ENCODE data around the gene HIGD2A.

Gene HIGD2A

DNA sequence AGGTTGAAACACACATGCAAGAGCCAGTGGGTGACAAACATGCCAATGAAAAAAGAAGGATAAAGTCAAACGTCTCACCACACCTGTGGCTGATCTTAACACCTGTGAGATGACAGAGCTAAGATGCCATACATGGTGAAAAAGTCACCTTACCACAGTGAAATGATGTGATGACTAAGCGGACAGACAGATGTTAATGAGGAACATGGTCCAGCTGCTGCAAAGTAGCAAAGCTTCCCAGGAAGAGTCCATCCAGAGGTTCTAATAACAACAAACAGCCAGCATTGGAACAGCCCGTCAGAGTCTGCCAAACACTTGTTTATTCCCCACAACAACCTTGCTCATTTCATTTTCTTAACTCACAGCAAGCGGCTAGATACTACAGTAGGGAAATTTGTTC is 28.9 kb upstream of the HIGD2A start:
- no peaks in the 10 kb centered on the region for H3K4me1 ChIP-seq (ENCODE audit: control insufficient read depth, insufficient read depth, low read length)
- H3K9me3 ChIP-seq (ENCODE audit: control insufficient read depth, insufficient read depth, low read length), result no peaks in the 10 kb centered on the region
- peaks cover 8% of the 10 kb centered on the region for H3K36me3 ChIP-seq (ENCODE audit: control insufficient read depth, insufficient read depth, low read length)
- no peak overlapping the region for H3K9ac ChIP-seq (ENCODE audit: low read depth, low read length)
- H3K27me3 ChIP-seq (ENCODE audit: control insufficient read depth, insufficient read depth, low read length), result peaks cover 26% of the 10 kb centered on the region
- H3K4me3 ChIP-seq (ENCODE audit: low read depth, low read length), result peak overlapping the region; percentile 11

DNA sequence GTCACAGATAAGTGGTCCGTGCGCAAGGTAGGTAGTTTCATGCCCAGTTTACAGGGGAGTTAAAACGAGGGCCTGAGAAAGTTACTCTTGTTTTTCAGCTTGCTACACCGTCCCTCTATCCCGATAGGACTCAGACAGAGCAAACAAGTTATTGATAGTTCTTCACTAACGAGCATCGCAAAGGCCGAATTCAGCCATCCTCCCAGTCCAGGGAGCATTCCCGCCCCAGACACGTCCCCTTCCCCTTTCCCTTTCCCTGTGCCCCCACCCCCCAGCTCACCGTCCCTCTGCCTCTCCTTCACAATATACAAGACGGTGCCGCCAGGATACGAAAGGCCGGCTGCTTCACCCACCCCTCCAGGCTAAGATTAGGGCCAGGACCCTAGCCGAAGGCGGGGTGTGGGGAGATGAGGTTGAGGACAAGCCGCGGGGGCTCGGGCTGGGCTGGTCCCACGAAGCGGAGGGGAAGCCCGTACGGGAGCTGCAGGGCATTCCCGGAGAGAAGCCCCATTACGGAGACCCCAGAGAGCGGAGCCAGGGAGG is 27.6 kb upstream of the HIGD2A start:
- Histone ChIP-seq H3K9me3 (ENCODE audit: control insufficient read depth, insufficient read depth, low read length) (no peaks in the 10 kb centered on the region), H3K4me1 (ENCODE audit: control insufficient read depth, insufficient read depth, low read length) (no peaks in the 10 kb centered on the region), H3K36me3 (ENCODE audit: control insufficient read depth, insufficient read depth, low read length) (peaks cover 8% of the 10 kb centered on the region), H3K27me3 (ENCODE audit: control insufficient read depth, insufficient read depth, low read length) (peaks cover 34% of the 10 kb centered on the region), H3K4me3 (ENCODE audit: low read depth, low read length) (peak overlapping the region; percentile 96), H3K9ac (ENCODE audit: low read depth, low read length) (peak overlapping the region; percentile 90)

DNA sequence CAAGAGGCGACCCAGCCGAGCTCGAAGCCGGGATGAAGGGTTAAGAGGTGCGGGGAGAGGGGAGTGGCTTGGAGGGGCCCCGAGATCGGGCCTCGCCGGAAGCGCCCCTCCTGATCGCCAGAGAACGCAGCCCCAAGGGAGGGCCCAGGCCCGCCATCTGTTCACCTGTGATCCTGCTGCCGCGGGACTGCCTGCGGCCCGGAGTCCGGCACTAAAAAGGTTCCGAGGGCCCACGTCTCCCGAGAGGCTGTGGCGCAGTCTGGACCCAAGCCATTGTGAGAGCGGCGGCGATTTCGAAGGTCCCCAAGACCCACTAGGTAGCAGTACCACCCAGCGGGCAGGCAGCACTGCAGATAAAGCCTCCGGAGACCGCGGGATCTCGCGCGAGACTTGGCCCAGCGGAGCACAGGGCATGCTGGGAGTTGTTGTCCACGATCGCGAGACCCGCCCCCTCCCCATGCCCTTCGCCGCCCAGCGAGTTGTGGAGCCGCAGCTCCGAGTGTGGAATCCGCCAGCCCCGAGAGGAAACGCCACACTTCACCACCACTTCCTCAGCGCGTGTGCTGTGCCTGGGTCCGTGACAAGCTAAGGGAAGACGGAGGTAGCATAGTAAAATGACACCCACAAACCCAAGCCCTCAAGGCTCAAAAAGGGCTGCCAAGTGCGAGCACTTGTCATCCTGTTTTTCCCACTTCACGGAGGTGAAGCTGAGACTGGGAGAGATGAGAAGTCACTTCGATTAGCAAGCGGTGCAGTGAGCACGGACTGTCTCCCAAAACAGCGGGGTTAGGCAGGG is 26.9 kb upstream of the HIGD2A start, which contains the start of gene KIAA1191:
Gene KIAA1191 (minus strand): TSS at position 328 of the 796 bp plus-strand sequence. CDS start 2,256 bp downstream, outside the sequence.
- Histone ChIP-seq H3K4me1 (ENCODE audit: control insufficient read depth, insufficient read depth, low read length) (no peaks in the 10 kb centered on the region), H3K27me3 (ENCODE audit: control insufficient read depth, insufficient read depth, low read length) (peaks cover 40% of the 10 kb centered on the region), H3K4me3 (ENCODE audit: low read depth, low read length) (peak within 1 kb of the TSS; percentile 96), H3K9ac (ENCODE audit: low read depth, low read length) (peak within 1 kb of the TSS; percentile 90), H3K36me3 (ENCODE audit: control insufficient read depth, insufficient read depth, low read length) (peaks cover 8% of the 10 kb centered on the region), H3K9me3 (ENCODE audit: control insufficient read depth, insufficient read depth, low read length) (no peaks in the 10 kb centered on the region)

DNA sequence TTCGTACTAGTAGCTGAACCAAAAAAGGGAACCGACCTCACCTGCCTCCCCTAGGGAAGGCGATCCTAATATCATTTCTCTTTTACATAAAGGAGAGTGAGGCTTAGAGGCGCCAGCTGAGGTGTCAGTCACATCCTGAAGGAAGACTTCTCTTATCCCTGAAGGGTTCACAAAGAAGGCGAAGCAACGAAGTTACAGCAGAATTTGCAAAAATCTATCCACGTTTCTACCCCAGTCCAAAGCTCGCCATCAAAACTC is 26.4 kb upstream of the HIGD2A start:
- Histone ChIP-seq H3K27me3 (ENCODE audit: control insufficient read depth, insufficient read depth, low read length) (peaks cover 43% of the 10 kb centered on the region), H3K36me3 (ENCODE audit: control insufficient read depth, insufficient read depth, low read length) (peaks cover 8% of the 10 kb centered on the region)

DNA sequence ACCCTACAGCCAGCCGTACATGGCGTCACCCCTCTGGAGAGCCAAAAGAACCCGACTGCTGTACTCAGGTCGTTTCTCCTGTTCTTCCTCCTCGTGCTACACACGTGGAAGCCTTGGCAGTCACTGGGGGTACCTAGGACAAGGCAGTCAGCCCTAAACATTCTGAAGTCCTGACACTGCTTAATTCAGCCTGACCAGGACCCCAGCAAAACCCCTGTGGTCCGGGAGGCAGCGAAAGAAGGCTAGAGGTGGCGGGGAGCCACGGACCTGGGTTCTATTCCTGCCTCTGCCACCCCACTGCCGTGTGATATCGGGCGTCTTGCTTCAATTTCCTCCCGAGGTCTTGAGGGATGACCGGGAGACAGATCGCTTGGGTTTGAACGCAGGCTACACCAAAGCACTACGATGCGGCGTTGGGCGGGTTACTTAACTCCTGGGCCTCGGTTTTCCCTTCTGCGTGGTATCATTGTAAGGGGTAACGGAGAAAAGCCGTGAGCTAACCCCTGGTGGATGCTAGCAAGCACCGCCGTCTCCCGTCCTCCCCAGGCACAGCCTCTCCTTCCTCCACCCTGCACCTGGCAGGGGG is 23.7 kb upstream of the HIGD2A start:
- Histone ChIP-seq H3K36me3 (ENCODE audit: control insufficient read depth, insufficient read depth, low read length) (peaks cover 2% of the 10 kb centered on the region), H3K9ac (ENCODE audit: low read depth, low read length) (no peak overlapping the region), H3K9me3 (ENCODE audit: control insufficient read depth, insufficient read depth, low read length) (no peaks in the 10 kb centered on the region), H3K4me1 (ENCODE audit: control insufficient read depth, insufficient read depth, low read length) (no peaks in the 10 kb centered on the region), H3K27me3 (ENCODE audit: control insufficient read depth, insufficient read depth, low read length) (peaks cover 46% of the 10 kb centered on the region), H3K4me3 (ENCODE audit: low read depth, low read length) (peak overlapping the region; percentile 52)

More for the DNA sequence above, 26.4 kb upstream of the HIGD2A start:
- no peak overlapping the region for H3K9ac ChIP-seq (ENCODE audit: low read depth, low read length)
- H3K9me3 ChIP-seq (ENCODE audit: control insufficient read depth, insufficient read depth, low read length), result no peaks in the 10 kb centered on the region
- no peaks in the 10 kb centered on the region for H3K4me1 ChIP-seq (ENCODE audit: control insufficient read depth, insufficient read depth, low read length)
- peak overlapping the region; percentile 96 for H3K4me3 ChIP-seq (ENCODE audit: low read depth, low read length)

DNA sequence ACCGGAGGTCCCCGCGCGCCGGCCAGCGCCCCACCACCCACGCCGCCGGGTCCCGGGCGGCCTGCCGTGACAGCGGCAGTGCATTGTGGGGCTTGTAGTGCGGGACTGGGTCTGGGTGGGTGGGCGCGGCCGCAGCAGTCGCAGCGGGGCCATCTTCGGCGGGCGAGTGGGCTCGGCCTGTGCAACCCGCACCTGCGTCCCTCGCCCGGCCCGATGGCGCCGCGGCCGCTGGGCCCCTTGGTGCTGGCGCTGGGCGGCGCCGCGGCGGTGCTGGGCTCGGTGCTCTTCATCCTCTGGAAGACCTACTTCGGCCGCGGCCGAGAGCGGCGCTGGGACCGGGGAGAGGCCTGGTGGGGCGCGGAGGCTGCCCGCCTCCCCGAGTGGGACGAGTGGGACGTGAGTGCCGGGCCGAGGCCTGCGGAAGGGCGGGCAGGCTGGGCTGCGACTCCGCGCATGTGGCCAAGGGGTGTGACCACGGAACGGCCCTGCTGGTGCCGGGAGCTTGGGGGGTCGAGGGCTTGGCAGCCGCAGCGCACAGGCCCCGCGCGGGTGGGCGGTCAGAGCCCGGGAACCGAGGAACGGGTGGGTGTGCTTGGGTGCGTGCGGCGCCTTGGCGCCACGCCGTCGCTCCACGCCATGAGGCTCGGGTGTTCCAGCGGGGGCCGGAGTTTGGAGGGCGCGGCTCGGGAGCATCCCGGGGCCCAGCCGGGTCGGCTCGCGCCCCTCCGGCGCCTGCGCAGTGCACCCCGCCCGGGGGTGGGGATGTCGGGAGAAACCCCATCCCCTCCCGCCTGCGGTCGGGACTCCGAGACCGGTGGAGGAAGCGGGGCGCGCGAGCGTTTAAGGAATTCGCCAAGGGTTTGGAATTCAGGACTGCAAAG is 23.0 kb upstream of the HIGD2A start, which contains the start of gene ARL10:
Gene ARL10 (plus strand): TSS at position 137 of the 881 bp plus-strand sequence. CDS start 77 bp downstream, at position 214.
- Histone ChIP-seq H3K9ac (ENCODE audit: low read depth, low read length) (peak within 1 kb of the TSS; percentile 65), H3K36me3 (ENCODE audit: control insufficient read depth, insufficient read depth, low read length) (peaks cover 2% of the 10 kb centered on the region), H3K4me1 (ENCODE audit: control insufficient read depth, insufficient read depth, low read length) (no peaks in the 10 kb centered on the region), H3K9me3 (ENCODE audit: control insufficient read depth, insufficient read depth, low read length) (no peaks in the 10 kb centered on the region), H3K4me3 (ENCODE audit: low read depth, low read length) (peak within 1 kb of the TSS; percentile 52), H3K27me3 (ENCODE audit: control insufficient read depth, insufficient read depth, low read length) (peaks cover 46% of the 10 kb centered on the region)

DNA sequence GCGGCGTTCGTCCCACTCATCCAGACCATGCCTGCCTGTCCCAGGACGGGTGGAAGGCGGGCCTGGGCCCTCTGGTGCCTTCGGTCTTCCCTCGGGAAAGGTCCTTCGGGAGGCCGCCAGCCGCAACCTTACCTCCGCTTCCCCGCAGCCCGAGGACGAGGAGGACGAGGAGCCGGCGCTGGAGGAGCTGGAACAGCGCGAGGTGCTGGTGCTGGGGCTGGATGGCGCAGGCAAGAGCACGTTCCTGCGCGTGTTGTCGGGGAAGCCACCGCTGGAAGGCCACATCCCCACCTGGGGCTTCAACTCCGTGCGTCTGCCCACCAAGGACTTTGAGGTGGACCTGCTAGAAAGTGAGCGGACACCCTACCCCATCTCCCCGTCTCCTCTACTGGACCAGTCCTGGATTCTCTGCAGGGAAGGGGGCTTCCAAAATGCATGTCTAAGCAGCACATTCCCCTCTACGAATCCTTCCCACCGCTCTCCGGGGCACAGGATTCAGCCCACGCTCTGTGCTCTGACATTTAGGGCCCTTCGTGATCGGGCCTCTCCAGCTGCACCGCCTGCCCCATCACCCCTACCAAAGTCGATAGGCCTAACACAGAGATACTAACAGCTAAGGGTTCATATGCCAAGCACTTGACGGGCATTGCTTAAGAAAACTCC is 22.2 kb upstream of the HIGD2A start:
- H3K36me3 ChIP-seq (ENCODE audit: control insufficient read depth, insufficient read depth, low read length), result no peaks in the 10 kb centered on the region
- no peaks in the 10 kb centered on the region for H3K9me3 ChIP-seq (ENCODE audit: control insufficient read depth, insufficient read depth, low read length)
- H3K4me1 ChIP-seq (ENCODE audit: control insufficient read depth, insufficient read depth, low read length), result no peaks in the 10 kb centered on the region
- peak overlapping the region; percentile 52 for H3K4me3 ChIP-seq (ENCODE audit: low read depth, low read length)
- H3K9ac ChIP-seq (ENCODE audit: low read depth, low read length), result peak overlapping the region; percentile 65
- peaks cover 46% of the 10 kb centered on the region for H3K27me3 ChIP-seq (ENCODE audit: control insufficient read depth, insufficient read depth, low read length)

DNA sequence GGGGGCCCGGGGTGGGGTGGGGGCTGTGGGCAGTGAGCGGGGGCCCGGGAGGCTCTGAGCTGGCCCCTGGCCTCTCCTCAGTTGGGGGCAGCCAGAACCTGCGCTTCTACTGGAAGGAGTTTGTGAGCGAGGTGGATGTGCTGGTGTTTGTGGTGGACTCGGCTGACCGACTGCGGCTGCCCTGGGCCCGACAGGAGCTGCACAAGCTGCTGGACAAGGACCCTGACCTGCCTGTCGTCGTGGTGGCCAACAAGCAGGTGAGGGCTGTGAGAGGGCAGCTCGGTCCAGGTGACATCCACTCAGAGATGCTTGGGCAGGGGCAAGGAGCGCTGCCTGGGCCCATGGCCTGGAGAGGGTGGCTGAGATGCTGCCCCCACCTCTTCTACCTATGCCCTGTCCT is 19.8 kb upstream of the HIGD2A start:
- Histone ChIP-seq H3K9me3 (ENCODE audit: control insufficient read depth, insufficient read depth, low read length) (no peaks in the 10 kb centered on the region), H3K4me1 (ENCODE audit: control insufficient read depth, insufficient read depth, low read length) (no peaks in the 10 kb centered on the region), H3K27me3 (ENCODE audit: control insufficient read depth, insufficient read depth, low read length) (peaks cover 29% of the 10 kb centered on the region), H3K9ac (ENCODE audit: low read depth, low read length) (no peak overlapping the region), H3K36me3 (ENCODE audit: control insufficient read depth, insufficient read depth, low read length) (no peaks in the 10 kb centered on the region), H3K4me3 (ENCODE audit: low read depth, low read length) (no peak overlapping the region)

DNA sequence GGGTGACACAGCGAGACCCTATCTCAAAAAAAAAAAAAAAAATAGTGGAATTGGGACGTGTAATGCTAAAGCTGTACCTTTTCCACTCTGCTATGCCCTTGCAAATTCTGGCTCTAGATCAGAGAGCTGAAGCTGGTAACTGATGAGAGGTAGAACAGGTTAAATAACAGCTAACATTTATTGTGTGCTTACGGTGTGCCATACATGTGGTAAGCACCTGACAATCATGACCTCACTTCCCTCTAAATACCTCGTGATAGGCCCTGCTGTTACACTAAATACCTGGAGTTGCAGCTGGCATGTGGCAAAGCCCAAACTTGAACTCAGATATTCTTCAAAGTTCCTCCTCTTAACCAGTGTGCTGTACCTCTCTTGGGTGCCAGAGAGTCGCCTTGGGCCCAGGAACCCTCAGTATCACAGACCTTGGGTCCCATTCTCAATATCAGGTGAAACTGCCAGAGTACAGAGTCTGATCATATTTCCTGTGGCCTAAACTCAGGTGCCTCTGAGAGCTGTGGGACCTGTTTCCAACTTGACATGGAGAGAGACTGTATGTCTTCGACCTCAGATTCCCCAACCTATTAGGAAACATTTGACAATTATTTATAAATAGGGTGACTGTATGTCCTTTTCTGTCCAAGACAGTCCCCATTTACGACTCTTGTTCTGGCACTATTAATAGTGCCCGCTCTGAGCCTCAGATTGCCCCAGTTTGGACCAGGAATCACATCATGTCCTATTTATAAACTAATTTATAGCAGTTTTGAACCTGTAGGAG is 18.4 kb upstream of the HIGD2A start:
- Histone ChIP-seq H3K9me3 (ENCODE audit: control insufficient read depth, insufficient read depth, low read length) (no peaks in the 10 kb centered on the region), H3K4me1 (ENCODE audit: control insufficient read depth, insufficient read depth, low read length) (no peaks in the 10 kb centered on the region), H3K27me3 (ENCODE audit: control insufficient read depth, insufficient read depth, low read length) (peaks cover 16% of the 10 kb centered on the region), H3K9ac (ENCODE audit: low read depth, low read length) (no peak overlapping the region), H3K36me3 (ENCODE audit: control insufficient read depth, insufficient read depth, low read length) (no peaks in the 10 kb centered on the region), H3K4me3 (ENCODE audit: low read depth, low read length) (no peak overlapping the region)

DNA sequence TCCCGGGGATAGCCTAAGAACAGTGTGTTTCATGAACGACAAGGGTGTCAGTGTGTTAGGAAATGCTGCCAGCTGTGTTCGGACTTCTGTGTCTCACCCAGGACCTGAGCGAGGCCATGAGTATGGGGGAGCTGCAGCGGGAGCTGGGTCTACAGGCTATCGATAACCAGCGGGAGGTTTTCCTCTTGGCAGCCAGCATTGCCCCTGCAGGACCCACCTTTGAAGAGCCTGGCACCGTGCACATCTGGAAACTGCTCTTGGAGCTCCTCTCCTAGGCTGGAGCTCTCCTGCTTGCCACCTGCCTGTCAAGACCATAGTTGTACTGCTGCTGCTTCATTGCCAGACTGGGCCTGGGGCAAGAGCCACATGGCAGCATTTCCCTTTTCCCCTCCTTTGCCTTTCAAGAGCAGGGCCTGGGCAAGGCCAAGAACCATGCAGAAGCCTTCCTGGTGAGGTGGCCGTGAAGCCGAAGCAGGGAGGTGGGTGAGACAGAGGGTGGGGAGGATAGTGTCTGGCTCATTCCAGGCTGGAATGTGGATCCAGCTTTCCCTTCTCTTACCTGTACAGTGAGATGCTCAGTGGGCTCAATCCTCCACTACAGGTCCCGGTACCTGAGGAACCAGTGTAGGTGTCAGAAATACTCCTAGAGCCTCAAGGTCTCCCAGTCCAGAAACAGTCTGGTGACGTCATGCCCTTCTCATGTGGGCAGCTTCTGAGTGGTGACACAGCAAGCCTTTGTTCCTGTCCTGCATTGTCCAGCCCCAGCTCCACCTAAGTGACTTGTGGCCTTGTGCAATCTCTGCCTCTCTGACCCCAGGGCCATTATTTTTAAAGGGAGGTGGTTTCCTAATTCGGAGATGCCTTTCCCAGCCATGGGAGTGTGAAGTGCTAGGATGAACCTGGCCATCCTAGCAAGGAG is 16.7 kb upstream of the HIGD2A start:
- no peak overlapping the region for H3K4me3 ChIP-seq (ENCODE audit: low read depth, low read length)
- no peaks in the 10 kb centered on the region for H3K36me3 ChIP-seq (ENCODE audit: control insufficient read depth, insufficient read depth, low read length)
- H3K9me3 ChIP-seq (ENCODE audit: control insufficient read depth, insufficient read depth, low read length), result no peaks in the 10 kb centered on the region
- H3K4me1 ChIP-seq (ENCODE audit: control insufficient read depth, insufficient read depth, low read length), result no peaks in the 10 kb centered on the region
- peaks cover 4% of the 10 kb centered on the region for H3K27me3 ChIP-seq (ENCODE audit: control insufficient read depth, insufficient read depth, low read length)
- H3K9ac ChIP-seq (ENCODE audit: low read depth, low read length), result no peak overlapping the region

All from iPS-15b (cell line).